Measurements from ENCODE around the gene RELB. TPM values are rescaled to one million over a fixed set of nuclear protein-coding genes. Genes with fewer than 3 reads are reported as not detected.

Gene RELB
- polyA plus RNA-seq, 1 experiment: 9.9 TPM

DNA sequence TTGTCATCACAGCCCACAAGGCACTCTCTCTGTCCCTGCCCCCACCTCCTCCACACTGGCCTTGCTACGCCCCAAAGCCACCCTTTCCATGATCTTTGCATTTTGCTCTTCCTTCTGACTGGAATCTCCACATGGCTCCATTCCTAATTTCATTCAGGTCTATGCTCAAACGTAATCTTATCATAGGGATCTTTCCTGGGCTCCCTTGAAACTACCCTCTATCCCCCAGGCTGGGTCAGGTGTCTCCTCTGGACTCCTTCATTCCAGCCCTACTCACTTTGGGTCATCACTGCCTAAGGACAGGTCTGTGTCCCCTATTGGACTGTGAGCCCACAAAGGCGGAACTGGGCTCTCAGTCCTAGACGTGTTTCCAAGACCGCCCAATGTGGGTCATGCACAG lies 80.9 kb downstream of the RELB start:
- POLR2A ChIA-PET: interaction anchor here (0.6 kb wide), 1 partner anchor 441 kb away, joined by 4 read pairs; no protein-coding TSS in a partner anchor
- no peak for DNase-seq (ENCODE audit: low read depth, low spot score)
- Histone ChIP-seq H3K27ac (ENCODE audit: low read depth, low read length) (no peak overlapping the region), H3K9me3 (ENCODE audit: control insufficient read depth, insufficient read depth, low read length) (no peaks in the 10 kb centered on the region), H3K4me3 (ENCODE audit: low read depth, low read length) (no peak overlapping the region), H3K27me3 (ENCODE audit: control insufficient read depth, insufficient read depth, low read length) (no peaks in the 10 kb centered on the region)
- TF ChIP-seq, protein P1, sequence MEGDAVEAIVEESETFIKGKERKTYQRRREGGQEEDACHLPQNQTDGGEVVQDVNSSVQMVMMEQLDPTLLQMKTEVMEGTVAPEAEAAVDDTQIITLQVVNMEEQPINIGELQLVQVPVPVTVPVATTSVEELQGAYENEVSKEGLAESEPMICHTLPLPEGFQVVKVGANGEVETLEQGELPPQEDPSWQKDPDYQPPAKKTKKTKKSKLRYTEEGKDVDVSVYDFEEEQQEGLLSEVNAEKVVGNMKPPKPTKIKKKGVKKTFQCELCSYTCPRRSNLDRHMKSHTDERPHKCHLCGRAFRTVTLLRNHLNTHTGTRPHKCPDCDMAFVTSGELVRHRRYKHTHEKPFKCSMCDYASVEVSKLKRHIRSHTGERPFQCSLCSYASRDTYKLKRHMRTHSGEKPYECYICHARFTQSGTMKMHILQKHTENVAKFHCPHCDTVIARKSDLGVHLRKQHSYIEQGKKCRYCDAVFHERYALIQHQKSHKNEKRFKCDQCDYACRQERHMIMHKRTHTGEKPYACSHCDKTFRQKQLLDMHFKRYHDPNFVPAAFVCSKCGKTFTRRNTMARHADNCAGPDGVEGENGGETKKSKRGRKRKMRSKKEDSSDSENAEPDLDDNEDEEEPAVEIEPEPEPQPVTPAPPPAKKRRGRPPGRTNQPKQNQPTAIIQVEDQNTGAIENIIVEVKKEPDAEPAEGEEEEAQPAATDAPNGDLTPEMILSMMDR (IDR thresholded peaks at IDR 0.05; ENCODE audit: low read depth, low read length): no peak
- CTCF ChIA-PET: no interaction called here

DNA sequence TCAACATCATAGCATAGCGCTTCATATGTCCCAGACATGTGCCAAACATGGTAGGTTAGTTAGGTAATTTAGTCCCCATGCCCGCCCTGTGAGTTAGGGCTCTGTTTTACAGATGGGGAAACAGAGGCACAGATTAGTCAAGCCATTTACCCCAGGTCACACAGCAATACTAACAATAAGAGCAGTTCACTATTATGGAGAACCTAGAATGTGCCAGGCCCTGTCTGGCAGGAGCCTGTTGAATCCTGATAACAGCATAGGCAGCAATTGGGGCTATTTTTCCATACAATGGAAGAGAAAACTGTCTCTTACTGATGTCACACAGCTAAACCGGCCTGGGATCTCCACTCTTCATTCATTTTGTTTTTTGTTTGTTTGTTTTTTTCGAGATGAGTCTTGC lies 85.2 kb downstream of the RELB start:
- POLR2A ChIA-PET: no interaction called here
- TF ChIP-seq, protein P1 (IDR thresholded peaks at IDR 0.05; ENCODE audit: low read depth, low read length): no peak
- Histone ChIP-seq H3K27ac (ENCODE audit: low read depth, low read length) (no peak overlapping the region), H3K4me3 (ENCODE audit: low read depth, low read length) (no peak overlapping the region), H3K9me3 (ENCODE audit: control insufficient read depth, insufficient read depth, low read length) (no peaks in the 10 kb centered on the region), H3K27me3 (ENCODE audit: control insufficient read depth, insufficient read depth, low read length) (no peaks in the 10 kb centered on the region)
- CTCF ChIA-PET: no interaction called here
- no peak for DNase-seq (ENCODE audit: low read depth, low spot score)

DNA sequence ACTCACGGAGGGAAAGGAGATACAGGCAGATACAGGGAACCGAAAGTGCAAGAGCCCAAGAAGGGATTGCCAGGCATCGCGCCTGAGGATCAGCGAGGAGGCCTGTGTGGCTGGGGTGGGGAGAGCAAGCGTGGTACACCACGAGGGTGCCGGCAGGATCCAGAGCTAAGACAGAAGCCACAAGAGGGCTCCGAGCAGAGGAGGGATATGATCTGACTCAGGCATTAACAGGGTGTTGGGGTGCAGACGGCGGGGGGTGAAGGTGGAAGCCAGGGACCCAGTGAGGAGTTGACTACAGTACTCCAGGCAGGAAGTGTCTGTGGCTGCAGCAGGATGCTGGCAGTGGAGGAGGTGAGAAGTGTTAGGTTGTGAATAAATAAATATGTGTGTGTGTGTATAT lies 86.3 kb downstream of the RELB start:
- TF ChIP-seq, protein P1 (IDR thresholded peaks at IDR 0.05; ENCODE audit: low read depth, low read length): no peak
- POLR2A ChIA-PET: no interaction called here

More for the DNA sequence above, 86.3 kb downstream of the RELB start:
- H3K27me3 ChIP-seq (ENCODE audit: control insufficient read depth, insufficient read depth, low read length): no peaks in the 10 kb centered on the region
- H3K27ac ChIP-seq (ENCODE audit: low read depth, low read length): no peak overlapping the region
- H3K4me3 ChIP-seq (ENCODE audit: low read depth, low read length): no peak overlapping the region
- CTCF ChIA-PET: no interaction called here
- DNase-seq (ENCODE audit: low read depth, low spot score): no peak
- no peaks in the 10 kb centered on the region for H3K9me3 ChIP-seq (ENCODE audit: control insufficient read depth, insufficient read depth, low read length)

Small RNAs within 50 kb of the gene (small RNA-seq; reads per million reads assigned to genes)
- not detected for gene RNU6-611P (ENCODE audit: insufficient read length, low read depth)

Other genes starting within 250 kb of the RELB start
- not detected in 2 replicates for gene CBLC, start 223.6 kb upstream of the RELB start, polyA plus RNA-seq (2011; rRNA removed)
- gene BCAM, start 192.4 kb upstream of the RELB start, polyA plus RNA-seq (2011; rRNA removed): 8.4 and 9.7 TPM in 2 replicates
- 80.2 and 110 TPM in 2 replicates for gene NECTIN2, start 155.2 kb upstream of the RELB start, polyA plus RNA-seq (2011; rRNA removed)
- gene TOMM40, start 110.2 kb upstream of the RELB start, polyA plus RNA-seq (2011; rRNA removed): 21.7 and 27.1 TPM in 2 replicates
- 5.9 and 7.2 TPM in 2 replicates for gene APOE, start 95.7 kb upstream of the RELB start, polyA plus RNA-seq (2011; rRNA removed)
- 3.4 and 4.9 TPM in 2 replicates for gene APOC1, start 86.9 kb upstream of the RELB start, polyA plus RNA-seq (2011; rRNA removed)
- not detected in 2 replicates for gene APOC4, start 59.2 kb upstream of the RELB start, polyA plus RNA-seq (2011; rRNA removed)
- gene APOC2, start 55.4 kb upstream of the RELB start, polyA plus RNA-seq (2011; rRNA removed): not detected in 2 replicates
- gene CLPTM1, start 46.1 kb upstream of the RELB start, polyA plus RNA-seq (2011; rRNA removed): 51.5 and 63.1 TPM in 2 replicates
- gene CLASRP, start 37.6 kb downstream of the RELB start, polyA plus RNA-seq (2011; rRNA removed): 12.4 and 13.9 TPM in 2 replicates
- not detected in 2 replicates for gene ZNF296, start 75.0 kb downstream of the RELB start, polyA plus RNA-seq (2011; rRNA removed)
- 20.6 and 24.7 TPM in 2 replicates for gene GEMIN7, start 77.8 kb downstream of the RELB start, polyA plus RNA-seq (2011; rRNA removed)
- 8.6 and 11.2 TPM in 2 replicates for gene PPP1R37, start 91.7 kb downstream of the RELB start, polyA plus RNA-seq (2011; rRNA removed)
- gene NKPD1, start 159.5 kb downstream of the RELB start, polyA plus RNA-seq (2011; rRNA removed): 0.04 TPM in 2 replicates
- 5.8 and 9.4 TPM in 2 replicates for gene TRAPPC6A, start 176.8 kb downstream of the RELB start, polyA plus RNA-seq (2011; rRNA removed)
- 7.0 and 8.2 TPM in 2 replicates for gene BLOC1S3, start 177.3 kb downstream of the RELB start, polyA plus RNA-seq (2011; rRNA removed)
- not detected in 2 replicates for gene EXOC3L2, start 243.9 kb downstream of the RELB start, polyA plus RNA-seq (2011; rRNA removed)
- 12.6 and 18.9 TPM in 2 replicates for gene MARK4, start 249.8 kb downstream of the RELB start, polyA plus RNA-seq (2011; rRNA removed)

Data from AG04450 (cell line).